Posterior vena cava (tissue), 2 donors: ENCODE results near the gene GNB5. TPM values are rescaled to one million over a fixed set of nuclear protein-coding genes. Genes with fewer than 3 reads are reported as not detected.

ENCODE experiments used
- DNase-seq: peaks from one replicate; pipeline ENCODE4 v3.0.0-alpha.2; 2020; ENCODE audit warnings: low spot score
- intact Hi-C, 2 donors: fragments of 100-400 bp; cut with DNase I; formaldehyde crosslinking; loops; one replicate each; pipeline versions ENCODE4 v1.14.1 to v1.14.2; 2022 to 2023
- total RNA-seq, 2 donors: library from RNA; stranded (reverse); fragmentation: NEBNext Ultra II Directional; extraction: Animal tissue kit (Norgen Biotek cat#: 25700); gene quantifications; one replicate each; pipeline ENCODE4 v1.2.1, GENCODE V29; 2021
- donor health status: DM: yes; HTN: yes; CAD: no.
- donor health status: DM: yes; HTN: yes; CAD: no.

Gene GNB5
- total RNA-seq, 2 donors from 2014 or later, result 17.0 to 18.3 TPM

- intact Hi-C loops, result no loop called here
- no peak for DNase-seq
These were observed 40.3 kb downstream of the GNB5 start for GRCh38 chr15:52150871-52151270.

- intact Hi-C loops, result no loop called here
- no peak for DNase-seq
These were observed 41.0 kb downstream of the GNB5 start for GRCh38 chr15:52150043-52150825.

DNA sequence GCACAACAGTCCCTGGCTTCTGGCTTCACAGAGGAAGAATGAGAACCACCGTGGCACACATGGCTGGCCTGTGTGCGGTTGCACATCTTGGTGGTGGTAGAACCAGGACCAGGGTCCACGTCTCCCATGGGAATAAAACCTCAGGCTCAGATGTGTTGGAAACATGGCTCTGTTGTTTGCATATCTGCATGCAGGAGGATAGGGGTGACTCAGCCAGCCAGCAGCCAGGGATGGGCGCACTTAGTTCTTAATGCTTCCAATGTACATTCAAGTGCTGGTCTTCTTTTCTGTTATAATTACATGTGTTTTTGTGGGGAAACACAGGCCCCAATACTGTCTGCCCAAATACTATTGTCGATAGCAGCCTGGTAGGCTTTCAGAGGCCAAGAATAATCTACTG is 42.8 kb downstream of the GNB5 start:
- intact Hi-C loops, result no loop called here
- DNase-seq, result no peak

DNA sequence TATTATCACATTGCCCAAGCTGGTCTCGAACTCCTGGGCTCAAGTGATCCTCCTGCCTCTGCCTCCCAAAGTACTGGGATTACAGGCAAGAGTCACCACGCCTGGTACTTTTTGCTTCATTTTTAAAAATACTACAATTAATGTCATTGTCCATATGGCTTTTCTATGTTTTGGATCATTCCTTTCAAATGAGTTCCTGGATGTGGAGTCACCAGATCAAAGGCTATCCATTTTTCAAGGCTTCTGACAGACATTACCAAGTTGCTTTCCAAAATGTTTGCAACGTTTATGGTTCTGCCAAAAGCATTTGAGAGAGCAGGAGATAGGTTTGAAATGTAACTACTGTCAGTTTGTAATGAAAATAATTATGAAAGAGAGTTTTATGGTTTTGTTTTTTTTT is 44.4 kb downstream of the GNB5 start:
- intact Hi-C loops, result no loop called here
- DNase-seq, result no peak

GRCh38 chr15:52146261-52146660 is 44.9 kb downstream of the GNB5 start:
- no peak for DNase-seq
- intact Hi-C loops, result no loop called here

- no peak for DNase-seq
- intact Hi-C loops, result no loop called here
These were observed 46.5 kb downstream of the GNB5 start for GRCh38 chr15:52144656-52145178.

DNA sequence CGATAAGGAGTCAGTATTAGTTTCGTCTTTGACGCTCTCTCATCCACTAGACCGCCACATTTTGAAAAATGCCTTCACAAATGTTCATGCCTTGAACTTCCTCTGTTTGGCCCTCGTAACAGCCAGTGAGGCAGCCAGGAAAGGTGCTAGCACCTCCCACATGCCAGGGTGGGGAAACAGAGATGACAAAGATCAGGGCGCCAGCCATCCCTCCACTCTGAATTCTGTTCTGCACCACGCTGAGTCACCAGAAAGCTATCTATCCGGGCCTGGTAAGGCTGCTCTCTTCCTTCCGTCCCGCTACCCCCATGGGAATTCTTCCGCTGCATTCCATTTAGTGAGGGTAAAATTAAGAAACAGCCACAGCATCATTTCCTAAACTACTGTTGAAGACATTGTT is 47.3 kb downstream of the GNB5 start:
- intact Hi-C loops, result no loop called here
- DNase-seq, result no peak

GRCh38 chr15:52140646-52141045 is 50.5 kb downstream of the GNB5 start:
- DNase-seq, result no peak
- intact Hi-C loops, result no loop called here

DNA sequence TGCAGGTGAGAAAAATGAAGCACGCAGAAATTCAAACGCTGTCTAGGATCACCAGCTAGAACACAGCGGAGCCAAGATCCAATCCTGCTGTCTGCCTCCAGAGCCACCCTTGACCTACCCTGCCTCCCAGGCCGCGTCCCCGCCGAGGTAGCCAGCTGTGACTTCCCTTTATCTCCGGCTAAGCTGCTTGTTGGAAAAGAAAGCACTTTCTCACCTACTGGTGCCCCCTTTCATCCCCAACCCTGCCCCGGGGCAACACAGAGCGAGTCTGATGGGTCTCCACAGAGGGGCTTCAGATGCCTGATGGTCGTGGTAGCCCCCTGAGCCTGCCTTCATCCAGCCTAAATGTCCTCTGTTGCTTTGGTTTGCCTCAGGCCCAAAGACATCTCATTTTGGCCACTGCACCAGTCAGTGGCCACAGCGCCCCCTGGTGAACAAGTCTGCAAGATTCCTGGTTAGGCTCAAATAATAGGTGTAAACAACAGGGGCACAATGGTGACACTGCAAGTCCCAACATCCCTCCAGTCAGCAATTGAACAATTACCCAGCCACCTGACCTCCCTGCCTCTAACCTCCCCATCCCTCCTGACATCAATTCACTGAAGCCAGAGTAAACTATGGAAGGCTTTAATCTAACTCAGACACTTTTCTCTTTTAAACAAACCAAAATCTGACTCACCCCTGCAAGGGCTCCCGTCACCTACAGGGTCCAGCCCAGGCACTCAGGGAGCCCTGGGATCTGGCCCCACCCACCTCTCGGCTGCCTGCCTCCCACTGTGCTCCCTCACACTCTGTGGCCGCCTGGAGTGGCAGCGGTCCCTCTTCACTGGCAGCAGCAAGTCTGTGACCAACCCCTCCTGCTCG is 51.4 kb downstream of the GNB5 start:
- peak; percentile 91 for DNase-seq
- intact Hi-C loops, result no loop called here

DNA sequence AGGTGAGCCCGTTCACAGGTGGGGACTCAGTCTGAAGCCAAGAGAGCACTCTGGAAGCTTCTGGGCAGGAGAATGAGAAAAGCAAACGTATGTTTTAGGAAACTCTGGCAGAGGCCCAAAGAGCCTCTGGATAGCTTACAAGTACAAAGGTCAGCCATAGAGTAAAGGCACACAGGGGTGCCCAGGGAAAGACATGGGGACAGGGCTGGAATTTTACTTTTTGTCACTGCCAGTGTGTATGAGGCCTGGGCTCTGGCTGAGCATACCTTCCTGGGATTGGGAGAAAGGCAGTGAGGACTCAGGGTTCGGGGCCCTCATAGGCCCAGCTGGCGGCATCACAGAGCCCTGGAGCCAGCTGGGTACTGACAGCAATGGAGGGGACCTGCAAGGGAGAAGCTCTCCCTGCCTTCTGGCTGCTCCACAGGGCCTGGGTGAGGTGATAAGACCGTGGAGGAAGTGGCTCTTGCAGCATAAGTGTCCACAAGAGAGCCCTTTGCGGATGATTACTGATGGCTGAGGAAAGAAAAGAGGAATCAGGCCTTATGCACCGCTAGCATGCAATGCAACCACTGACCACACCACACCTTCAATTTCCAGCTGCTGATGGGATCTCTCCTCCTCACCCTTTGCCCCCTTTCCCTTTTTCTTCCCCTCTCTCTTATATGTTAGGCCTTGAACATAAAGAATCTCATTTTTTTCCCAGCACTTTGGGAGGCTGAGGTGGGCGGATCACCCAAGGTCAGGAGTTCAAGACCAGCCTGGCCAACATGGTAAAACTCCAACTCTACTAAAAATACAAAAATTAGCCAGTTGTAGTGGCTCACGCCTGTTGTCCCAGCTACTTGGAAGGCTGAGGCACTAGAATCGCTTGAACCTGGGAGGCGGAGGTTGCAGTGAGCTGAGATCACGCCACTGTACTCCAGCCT is 53.5 kb downstream of the GNB5 start:
- DNase-seq, result no peak
- intact Hi-C loops, result no loop called here

DNA sequence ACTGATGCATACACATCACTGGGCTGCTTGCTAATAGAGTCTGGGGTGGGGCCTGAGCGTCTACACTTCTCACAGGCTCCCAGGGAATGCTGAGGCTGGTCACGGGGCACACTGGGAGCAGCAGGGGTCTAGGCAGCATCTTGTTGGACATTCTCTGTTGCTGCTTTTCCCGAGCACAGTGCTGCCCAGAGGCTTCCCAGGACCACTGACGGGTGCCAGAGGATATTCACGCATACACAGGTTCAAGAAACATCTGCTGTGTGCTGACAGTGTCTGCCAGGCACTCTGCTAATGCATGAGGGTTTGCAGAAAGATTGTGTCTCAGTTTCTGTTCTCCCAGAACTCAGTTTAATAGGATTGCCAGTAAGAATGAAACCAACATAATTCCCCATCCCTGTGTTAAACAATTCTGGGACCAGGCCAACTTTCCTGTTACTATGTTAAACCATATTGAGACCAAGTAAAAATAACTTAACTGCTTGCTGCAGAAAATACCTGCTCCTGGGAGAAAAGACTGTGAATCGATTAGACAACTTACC is 54.7 kb downstream of the GNB5 start:
- intact Hi-C loops, result no loop called here
- no peak for DNase-seq

- intact Hi-C loops, result no loop called here
- no peak for DNase-seq
These were observed 56.6 kb downstream of the GNB5 start for GRCh38 chr15:52134502-52135144.

DNA sequence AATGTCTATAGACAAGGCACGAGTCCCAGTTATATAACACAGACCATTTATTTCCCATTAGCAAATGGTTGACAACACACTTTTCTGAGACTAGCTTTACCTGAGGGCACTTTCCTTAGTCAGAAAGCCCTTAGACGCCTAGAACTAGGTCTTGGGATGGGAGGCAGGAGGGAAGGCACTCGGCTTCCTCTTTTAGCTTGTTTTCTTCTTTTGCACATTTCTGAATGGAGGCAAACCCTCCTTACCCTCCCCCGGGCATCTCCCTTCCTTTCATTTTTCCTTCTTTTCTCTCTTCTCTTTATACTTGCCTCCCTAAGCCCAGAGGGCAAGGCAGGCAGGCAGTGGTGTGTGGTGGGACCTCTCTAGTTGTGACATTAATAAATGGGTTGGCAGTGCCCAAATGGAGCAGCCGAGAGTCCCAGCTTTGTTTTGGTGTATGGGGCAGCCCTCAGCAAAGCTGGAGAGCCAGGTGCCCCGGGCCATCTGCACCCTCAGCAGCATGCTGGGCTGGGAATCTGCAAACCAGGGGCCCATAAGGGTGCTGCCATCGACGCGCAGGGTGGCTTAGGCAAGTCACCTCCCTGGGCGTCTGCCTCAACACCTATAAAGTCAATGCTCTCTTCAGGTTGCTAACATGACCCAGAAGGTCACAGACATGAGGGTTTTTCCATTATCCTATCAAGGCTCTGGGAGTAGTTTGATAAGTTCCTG is 57.5 kb downstream of the GNB5 start:
- DNase-seq, result no peak

GRCh38 chr15:52132066-52132465 is 59.1 kb downstream of the GNB5 start:
- intact Hi-C loops, result no loop called here
- no peak for DNase-seq

More for the DNA sequence above, 57.5 kb downstream of the GNB5 start:
- intact Hi-C loops, result no loop called here

GRCh38 chr15:52128568-52128967 is 62.6 kb downstream of the GNB5 start:
- DNase-seq, result no peak
- intact Hi-C loops, result no loop called here

GRCh38 chr15:52124270-52124880 is 66.8 kb downstream of the GNB5 start:
- no peak for DNase-seq
- intact Hi-C loops, result no loop called here

DNA sequence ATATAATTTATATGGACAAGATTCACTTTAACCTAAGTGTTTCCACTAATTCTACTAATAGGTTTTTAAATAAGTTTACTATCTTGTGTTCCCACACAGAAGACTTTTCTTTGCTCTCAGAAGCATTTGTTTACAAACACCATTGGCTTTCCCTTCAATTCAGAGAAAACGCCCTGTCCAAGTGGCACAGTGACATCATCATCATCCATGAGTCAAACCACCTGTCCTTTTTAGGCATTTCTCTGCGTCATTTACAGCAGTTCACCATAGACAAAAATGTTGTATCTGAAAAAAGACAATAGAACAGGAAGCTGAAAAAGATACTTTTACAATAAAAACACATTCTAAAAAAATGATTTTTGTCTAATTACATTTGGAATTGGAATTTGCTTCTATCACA is 69.3 kb downstream of the GNB5 start:
- DNase-seq, result no peak
- intact Hi-C loops, result no loop called here

- no peak for DNase-seq
- intact Hi-C loops, result no loop called here
These were observed 70.2 kb downstream of the GNB5 start for GRCh38 chr15:52121006-52121405.
